ENCODE results near the gene CCDC120. TPM values are rescaled to one million over a fixed set of nuclear protein-coding genes. Genes with fewer than 3 reads are reported as not detected.

CCDC120 gene
- total and polyA plus RNA-seq, 9 of the 15 experiments (the other 6 are each of a cell fraction or from before 2014, with no cell fraction given) = 0.13 to 3.6 (median 0.54) TPM

- TF ChIP-seq POLR2A (conservative IDR thresholded peaks at IDR 0.05) (0 out of 2 replicates have a peak, but pooled peaks have one; percentile 23), SMARCE1 (IDR thresholded peaks at IDR 0.05) (no peak), ZC3H8 (IDR thresholded peaks at IDR 0.05) (no peak), HCFC1 (IDR thresholded peaks at IDR 0.05; ENCODE audit: low read depth, low read length) (no peak), CEBPG (CRISPR knock-in tag; IDR thresholded peaks at IDR 0.05) (no peak), CEBPG (tag; conservative IDR thresholded peaks at IDR 0.05 in 1 of 2, IDR thresholded peaks at IDR 0.05 in 1 of 2) (peak; percentile 35 to 42; a peak in 1 of 4 replicates)
- TF ChIP-seq, protein P1, sequence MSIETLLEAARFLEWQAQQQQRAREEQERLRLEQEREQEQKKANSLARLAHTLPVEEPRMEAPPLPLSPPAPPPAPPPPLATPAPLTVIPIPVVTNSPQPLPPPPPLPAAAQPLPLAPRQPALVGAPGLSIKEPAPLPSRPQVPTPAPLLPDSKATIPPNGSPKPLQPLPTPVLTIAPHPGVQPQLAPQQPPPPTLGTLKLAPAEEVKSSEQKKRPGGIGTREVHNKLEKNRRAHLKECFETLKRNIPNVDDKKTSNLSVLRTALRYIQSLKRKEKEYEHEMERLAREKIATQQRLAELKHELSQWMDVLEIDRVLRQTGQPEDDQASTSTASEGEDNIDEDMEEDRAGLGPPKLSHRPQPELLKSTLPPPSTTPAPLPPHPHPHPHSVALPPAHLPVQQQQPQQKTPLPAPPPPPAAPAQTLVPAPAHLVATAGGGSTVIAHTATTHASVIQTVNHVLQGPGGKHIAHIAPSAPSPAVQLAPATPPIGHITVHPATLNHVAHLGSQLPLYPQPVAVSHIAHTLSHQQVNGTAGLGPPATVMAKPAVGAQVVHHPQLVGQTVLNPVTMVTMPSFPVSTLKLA (conservative IDR thresholded peaks at IDR 0.05) = 0 out of 4 replicates have a peak, but pooled peaks of 1 of the 2 experiments have one; percentile 28
Measured at GRCh38 chrX:49041744-49042580, 16.8 kb upstream of the CCDC120 start (continued).

DNA sequence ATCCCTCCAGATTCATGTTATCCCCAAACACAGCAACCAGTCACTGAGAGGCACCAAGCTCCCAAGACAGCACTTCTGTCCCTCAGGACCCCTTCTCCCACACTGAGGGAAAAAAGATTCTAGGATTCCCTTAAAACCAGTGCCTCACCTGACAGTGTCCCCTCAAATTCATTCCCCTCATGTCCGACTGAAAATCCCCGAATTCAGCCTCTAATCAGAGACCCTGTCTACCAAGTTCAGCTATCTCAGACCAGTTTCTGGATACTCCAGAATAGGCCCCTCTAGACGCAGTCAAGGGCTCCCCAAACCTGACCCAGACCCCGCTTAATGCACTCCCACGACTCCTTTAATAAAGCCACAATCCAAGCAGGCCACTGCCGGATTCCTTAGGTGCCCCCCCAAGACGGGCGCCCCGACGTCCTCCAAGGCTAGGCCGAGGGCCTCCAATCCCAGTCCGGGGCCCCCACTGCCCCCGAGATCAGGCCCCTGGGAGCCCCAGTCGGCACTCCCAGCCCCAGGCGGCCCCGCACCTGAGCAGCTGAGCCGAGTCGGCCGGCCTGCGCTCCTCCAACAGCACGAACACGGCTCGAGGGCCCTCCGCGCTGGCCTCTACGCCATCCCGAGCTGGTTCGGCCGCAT, 16.1 kb upstream of the CCDC120 start:
- H3K4me1 ChIP-seq (replicated peaks in 1 of 2; ENCODE audit: control insufficient read depth in 2 of 2, insufficient read depth in 2 of 2, low read length in 2 of 2) = peaks cover 40 to 48% of the 10 kb centered on the region in 2 experiments; a peak in 4 of 5 replicates
- no TSS peak for BruUV-seq (replicated peaks)
- H3K27ac ChIP-seq (ENCODE audit: extremely low read depth, low read depth, low read length) = peak overlapping the region; percentile 89
- H3K9ac ChIP-seq (ENCODE audit: insufficient read depth in 1 of 2, low read depth in 2 of 2, low read length in 2 of 2) = peak overlapping the region; percentile 91 to 97
- ATAC-seq (no peak), DNase-seq (ENCODE audit: extremely low read depth in 1 of 4, low spot score in 3 of 4) (peak in 1 of 4 experiments; percentile 5), FAIRE-seq (no peak)
- no peaks in the 10 kb centered on the region for H4K20me1 ChIP-seq (replicated peaks; ENCODE audit: control insufficient read depth, insufficient read depth, low read length)
- H3K4me3 ChIP-seq = peak overlapping the region; percentile 97
- H3K9me3 ChIP-seq (replicated peaks; ENCODE audit: control insufficient read depth, insufficient read depth, low read depth, low read length) = no peaks in the 10 kb centered on the region
- H3K9me1 ChIP-seq (ENCODE audit: control insufficient read depth, insufficient read depth, low read length) = no peaks in the 10 kb centered on the region
- intact Hi-C loops (cut with micrococcal nuclease) = loop anchor here (1.0 to 5.0 kb wide), 8 partner anchors 40 to 412 kb away; partner anchors contain the start of gene GRIPAP1
- ChIA-PET CTCF (ENCODE audit: low intra/inter-chr PET ratio) (interaction anchor here (0.6 kb wide), 1 partner anchor 1945 kb away, joined by 3 read pairs; no protein-coding TSS in a partner anchor), POLR2A (interaction anchor here (0.5 to 1.3 kb wide), 7 partner anchors 38 to 541 kb away, joined by 3 to 5 read pairs (median 3); no protein-coding TSS in a partner anchor)
- H3K27me3 ChIP-seq (ENCODE audit: control insufficient read depth in 2 of 2, insufficient read depth in 2 of 2, low read length in 2 of 2) = no peaks in the 10 kb centered on the region
- 2% methylated on average over 16 of the region's 29 CpGs for WGBS (ENCODE audit: insufficient coverage, low coverage, missing lambda C conversion rate)
- peak overlapping the region; percentile 86 for H3K4me2 ChIP-seq (ENCODE audit: insufficient read depth, low read length)
- peaks cover 36% of the 10 kb centered on the region for H3K79me2 ChIP-seq (ENCODE audit: control insufficient read depth, insufficient read depth, low read length)
- H2AFZ ChIP-seq (ENCODE audit: low read depth, low read length) = peak overlapping the region; percentile 63; the same call in 1 of the 2 replicates
- in situ Hi-C loops (cut with MboI) = no loop called here
- peaks cover 22% of the 10 kb centered on the region; the same call in 2 of the 3 replicates for H3K36me3 ChIP-seq (ENCODE audit: control insufficient read depth, insufficient read depth, low read length)
- TF ChIP-seq ERF (CRISPR knock-in tag; IDR thresholded peaks at IDR 0.05) (no peak), ZNF431 (CRISPR knock-in tag; IDR thresholded peaks at IDR 0.05) (no peak), CHAMP1 (IDR thresholded peaks at IDR 0.05) (no peak), ESRRA (IDR thresholded peaks at IDR 0.05; ENCODE audit: borderline replicate concordance, low read depth) (no peak), KLF10 (CRISPR knock-in tag; IDR thresholded peaks at IDR 0.05) (no peak)
